AG04449 (cell line): ENCODE results near the gene RHOH.

Experiments used
- CTCF ChIA-PET: fragments of 350-600 bp; formaldehyde crosslinking; extraction: SDS; loops from one replicate; lab custom pipeline; 2021; ENCODE audit warnings: antibody characterized with exemption; lab: Yijun Ruan, JAX
- POLR2A ChIA-PET: fragments of 400-600, 350-600 bp; formaldehyde crosslinking; extraction: SDS; loops from one replicate; lab custom pipeline; 2020; ENCODE audit warnings: antibody characterized with exemption, inconsistent platforms; lab: Yijun Ruan, JAX
- DNase-seq: peaks from one replicate; pipeline ENCODE4 v3.0.0-alpha.2; 2010; ENCODE audit warnings: low read depth, low spot score
- H3K4me3 ChIP-seq: 2 replicates; pipeline ENCODE4 v1.5.1; 2011; ENCODE audit warnings: low read depth, mild to moderate bottlenecking, control low read depth, low read length
- CTCF ChIP-seq: IDR thresholded peaks from one replicate; pipeline ENCODE4 v1.5.1; 2011; ENCODE audit warnings: mild to moderate bottlenecking, moderate library complexity, low read length, control low read depth, inconsistent platforms; ENCODE audit not compliant: insufficient read depth; ENCODE audit errors: missing control alignments

Gene RHOH

DNA sequence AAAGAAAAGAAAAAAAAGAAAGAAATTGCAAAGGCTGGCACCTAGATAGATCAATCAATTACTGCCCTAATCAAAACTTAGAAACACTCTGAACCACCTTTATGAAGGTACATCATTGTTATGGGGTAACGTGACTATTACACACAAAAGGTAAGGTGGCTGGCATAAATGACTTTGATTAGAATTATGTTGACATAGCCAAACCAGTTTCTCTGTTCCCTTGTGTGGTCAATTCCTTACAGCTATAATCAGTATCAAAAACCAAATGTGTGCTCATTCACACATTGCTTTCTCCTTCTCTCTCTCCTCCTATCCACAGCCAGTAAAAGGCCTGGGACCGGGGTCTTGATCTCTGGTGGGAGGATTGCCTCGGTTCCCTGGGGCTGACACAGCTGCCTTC, 48.7 kb downstream of the RHOH start:
- CTCF ChIA-PET, result interaction anchor here (0.6 kb wide), 1 partner anchor 11 kb away, joined by 4 read pairs; no protein-coding TSS in a partner anchor
- POLR2A ChIA-PET, result interaction anchor here (0.7 kb wide), 1 partner anchor 13 kb away, joined by 3 read pairs; no protein-coding TSS in a partner anchor
- no peak for TF ChIP-seq CTCF
- H3K4me3 ChIP-seq, result no peak overlapping the region
- DNase-seq, result no peak

DNA sequence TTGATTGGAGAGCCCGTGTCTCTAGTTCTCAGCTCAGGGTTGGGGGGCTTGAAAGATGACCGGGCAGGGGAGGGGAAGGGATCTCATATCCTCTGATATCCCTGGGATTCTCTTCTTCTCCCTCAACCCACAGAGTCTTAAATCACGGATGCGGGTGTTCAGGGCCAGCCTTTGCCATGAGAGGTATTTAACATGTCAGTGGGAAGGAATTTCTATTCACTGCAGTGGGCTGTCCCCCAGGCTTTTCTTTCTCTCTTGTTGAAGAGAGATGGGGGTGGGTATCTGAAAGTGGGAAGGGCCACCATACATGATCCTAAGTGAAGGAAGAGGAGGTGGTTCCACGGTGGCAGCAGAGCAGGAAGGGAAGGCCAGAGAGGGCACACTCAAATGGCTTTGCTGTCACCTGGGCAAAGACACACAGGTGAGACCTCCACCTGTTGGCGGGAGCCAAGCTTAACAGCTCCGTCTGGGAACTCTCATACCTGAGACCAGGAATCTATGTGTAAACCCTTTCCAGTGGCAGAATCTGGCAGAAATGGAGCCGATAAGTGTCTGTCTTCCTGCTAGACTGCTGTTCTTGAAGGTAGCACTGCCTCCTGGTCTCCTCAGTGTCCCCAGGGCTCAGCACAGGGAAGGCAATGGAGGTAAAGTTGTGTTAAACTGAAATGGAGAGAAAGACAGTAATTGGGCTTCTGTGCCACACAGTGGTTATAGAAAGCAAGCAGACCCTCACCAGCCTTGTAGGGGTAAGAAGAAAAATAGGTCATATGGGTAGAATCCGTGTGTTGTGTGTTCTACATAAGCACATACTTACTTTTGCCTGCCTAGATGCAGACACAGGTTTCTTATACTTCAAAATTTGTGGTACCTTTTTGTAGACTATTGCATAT, 49.4 kb downstream of the RHOH start:
- H3K4me3 ChIP-seq, result no peak overlapping the region
- DNase-seq, result no peak
- ChIA-PET CTCF (no interaction called here), POLR2A (no interaction called here)
- TF ChIP-seq CTCF, result no peak

DNA sequence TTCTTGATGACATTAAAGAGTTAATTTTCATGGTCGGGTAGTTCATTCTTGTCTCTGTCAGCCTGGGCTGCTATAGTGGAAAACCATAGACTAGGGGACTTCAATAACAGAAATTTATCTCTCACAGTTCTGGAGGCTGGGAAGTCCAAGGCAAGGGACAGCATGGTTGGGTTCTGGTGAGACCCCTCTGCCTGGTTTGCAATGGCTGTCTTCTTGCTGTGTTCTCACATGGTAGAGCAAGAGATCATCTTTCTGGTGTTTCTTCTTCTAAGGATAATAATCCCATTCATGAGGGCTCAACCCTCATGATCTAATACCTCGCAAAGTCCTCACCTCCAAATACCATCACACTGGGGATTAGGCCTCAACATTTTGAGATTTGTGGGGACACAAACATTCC, 50.1 kb downstream of the RHOH start:
- H3K4me3 ChIP-seq, result no peak overlapping the region
- ChIA-PET CTCF (no interaction called here), POLR2A (no interaction called here)
- no peak for TF ChIP-seq CTCF
- DNase-seq, result no peak

GRCh38 chr4:40247350-40247749, 50.5 kb downstream of the RHOH start:
- no peak for DNase-seq
- ChIA-PET POLR2A (no interaction called here), CTCF (no interaction called here)
- no peak overlapping the region for H3K4me3 ChIP-seq
- no peak for TF ChIP-seq CTCF

- POLR2A ChIA-PET, result no interaction called here
- H3K4me3 ChIP-seq, result no peak overlapping the region
- DNase-seq, result no peak
Observed at GRCh38 chr4:40251366-40251765, 54.5 kb downstream of the RHOH start.

More at GRCh38 chr4:40251366-40251765, 54.5 kb downstream of the RHOH start:
- CTCF ChIA-PET, result no interaction called here
- no peak for TF ChIP-seq CTCF
